Fibroblast of lung (primary cell): Measurements from ENCODE around the gene TBX19. TPM values are rescaled to one million over a fixed set of nuclear protein-coding genes. Genes with fewer than 3 reads are reported as not detected.

ENCODE experiments used
- DNase-seq, 2 donors: peaks; one replicate each; pipeline versions ENCODE4 v3.0.0 to v3.0.0-alpha.2; 2010; ENCODE audit warnings: low read depth in 2 of 2
- H2AFZ ChIP-seq: 2 replicates; pipeline ENCODE4 v1.5.1; 2012; ENCODE audit warnings: low read length, control low read depth, inconsistent platforms
- H3K27ac ChIP-seq: 2 replicates; pipeline ENCODE4 v1.5.1; 2011; ENCODE audit warnings: low read length, control low read depth; ENCODE audit not compliant: insufficient read depth
- H3K27me3 ChIP-seq: 2 replicates; pipeline ENCODE4 v1.5.1; 2011; ENCODE audit warnings: mild to moderate bottlenecking, low read length; ENCODE audit not compliant: control insufficient read depth, insufficient read depth
- H3K36me3 ChIP-seq: 2 replicates; pipeline ENCODE4 v1.5.1; 2011; ENCODE audit warnings: low read length; ENCODE audit not compliant: control insufficient read depth, insufficient read depth
- H3K4me1 ChIP-seq: 2 replicates; pipeline ENCODE4 v1.5.1; 2011; ENCODE audit warnings: low read length; ENCODE audit not compliant: control insufficient read depth, insufficient read depth; ENCODE audit errors: extremely low read depth
- H3K4me2 ChIP-seq: 2 replicates; pipeline ENCODE4 v1.5.1; 2011; ENCODE audit warnings: low read length, control low read depth; ENCODE audit not compliant: insufficient read depth; ENCODE audit errors: extremely low read depth
- H3K4me3 ChIP-seq, 4 experiments: fragments of 200-600 bp in 1 of 4; sonication (generic) in 1 of 4; replicated peaks in 1 of 4; 2 replicates each; pipeline ENCODE4 v1.5.1; 2011 to 2016; ENCODE audit warnings: low read length in 4 of 4, low read depth in 3 of 4, mild to moderate bottlenecking in 3 of 4, control low read depth in 2 of 4, inconsistent platforms in 1 of 4, mixed read lengths in 1 of 4; ENCODE audit not compliant: insufficient read depth in 1 of 4; ENCODE audit errors: control extremely low read depth in 1 of 4
- H3K79me2 ChIP-seq: 2 replicates; pipeline ENCODE4 v1.5.1; 2012; ENCODE audit warnings: mild to moderate bottlenecking, low read length, inconsistent platforms; ENCODE audit not compliant: control insufficient read depth, insufficient read depth
- H3K9ac ChIP-seq: 2 replicates; pipeline ENCODE4 v1.5.1; 2011; ENCODE audit warnings: mild to moderate bottlenecking, low read length, control low read depth; ENCODE audit not compliant: insufficient read depth
- H3K9me3 ChIP-seq: 2 replicates; pipeline ENCODE4 v1.5.1; 2012; ENCODE audit warnings: low read depth, low read length; ENCODE audit not compliant: control insufficient read depth, insufficient read depth
- H4K20me1 ChIP-seq: 2 replicates; pipeline ENCODE4 v1.5.1; 2011; ENCODE audit warnings: low read length; ENCODE audit not compliant: control insufficient read depth, insufficient read depth; ENCODE audit errors: extremely low read depth
- EZH2 ChIP-seq: IDR thresholded peaks from 2 replicates; pipeline ENCODE4 v1.5.1; 2012; ENCODE audit warnings: low read length, control low read depth, mild to moderate bottlenecking; ENCODE audit errors: missing control alignments
- polyA plus RNA-seq, 2 donors: library from polyadenylated mRNA; depleted of rRNA in 1 of 2; stranded (reverse) in 1 of 2; unstranded in 1 of 2; fragments of >200 nt; gene quantifications; 2 replicates each; pipeline ENCODE4 v1.2.1, GENCODE V29; 2011 to 2012; ENCODE audit warnings: missing spikeins in 1 of 2
- total RNA-seq: library from RNA; depleted of rRNA; stranded (reverse); fragments of >200 nt; gene quantifications from 2 replicates; pipeline ENCODE4 v1.2.1, GENCODE V29; 2014
- TF ChIP-seq, protein P1 (sequence below), 2 donors: IDR thresholded peaks in 1 of 2; conservative IDR thresholded peaks in 1 of 2; 1 replicate in 1 of 2; 2 replicates in 1 of 2; pipeline ENCODE4 v1.5.1; 2011 to 2012; ENCODE audit warnings: low read length in 2 of 2, control low read depth in 1 of 2, inconsistent platforms in 1 of 2, low read depth in 1 of 2, mild to moderate bottlenecking in 1 of 2

Gene TBX19
- total and polyA plus RNA-seq, 2 donors (not counting 1 experiment from before 2014, with no cell fraction given) = 0.94 to 1.2 TPM

DNA sequence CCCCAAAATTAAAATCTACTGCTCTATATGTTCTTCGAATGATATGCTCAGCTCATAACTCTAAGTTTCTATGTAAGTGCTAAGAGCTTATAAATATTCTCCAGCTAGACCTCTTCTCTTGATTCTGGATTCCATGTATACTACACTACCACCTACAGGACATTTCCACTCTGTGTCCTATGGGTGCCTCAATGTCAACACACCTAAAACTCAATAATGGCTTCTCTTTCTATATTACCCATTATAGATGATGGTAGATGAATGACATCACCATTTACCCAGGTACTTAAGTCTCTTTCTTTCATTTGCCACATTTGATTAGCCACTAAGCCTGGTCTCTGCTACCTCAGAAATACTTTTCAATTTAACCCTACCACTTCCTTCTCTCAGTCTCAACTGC, 41.3 kb downstream of the TBX19 start:
- no peak overlapping the region for H3K9ac ChIP-seq
- H3K4me1 ChIP-seq = peaks cover 2% of the 10 kb centered on the region
- TF ChIP-seq, protein P1, sequence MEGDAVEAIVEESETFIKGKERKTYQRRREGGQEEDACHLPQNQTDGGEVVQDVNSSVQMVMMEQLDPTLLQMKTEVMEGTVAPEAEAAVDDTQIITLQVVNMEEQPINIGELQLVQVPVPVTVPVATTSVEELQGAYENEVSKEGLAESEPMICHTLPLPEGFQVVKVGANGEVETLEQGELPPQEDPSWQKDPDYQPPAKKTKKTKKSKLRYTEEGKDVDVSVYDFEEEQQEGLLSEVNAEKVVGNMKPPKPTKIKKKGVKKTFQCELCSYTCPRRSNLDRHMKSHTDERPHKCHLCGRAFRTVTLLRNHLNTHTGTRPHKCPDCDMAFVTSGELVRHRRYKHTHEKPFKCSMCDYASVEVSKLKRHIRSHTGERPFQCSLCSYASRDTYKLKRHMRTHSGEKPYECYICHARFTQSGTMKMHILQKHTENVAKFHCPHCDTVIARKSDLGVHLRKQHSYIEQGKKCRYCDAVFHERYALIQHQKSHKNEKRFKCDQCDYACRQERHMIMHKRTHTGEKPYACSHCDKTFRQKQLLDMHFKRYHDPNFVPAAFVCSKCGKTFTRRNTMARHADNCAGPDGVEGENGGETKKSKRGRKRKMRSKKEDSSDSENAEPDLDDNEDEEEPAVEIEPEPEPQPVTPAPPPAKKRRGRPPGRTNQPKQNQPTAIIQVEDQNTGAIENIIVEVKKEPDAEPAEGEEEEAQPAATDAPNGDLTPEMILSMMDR (conservative IDR thresholded peaks at IDR 0.05 in 1 of 2, IDR thresholded peaks at IDR 0.05 in 1 of 2; ENCODE audit: low read depth in 1 of 2, low read length in 2 of 2) = peak; percentile 28 to 36
- TF ChIP-seq EZH2 = no peak
- H3K27me3 ChIP-seq = no peaks in the 10 kb centered on the region
- no peaks in the 10 kb centered on the region for H3K9me3 ChIP-seq
- DNase-seq = peak; percentile 21 to 56
- no peak overlapping the region for H2AFZ ChIP-seq
- H3K27ac ChIP-seq = no peak overlapping the region
- H3K4me3 ChIP-seq = no peak overlapping the region
- no peaks in the 10 kb centered on the region for H4K20me1 ChIP-seq
- no peaks in the 10 kb centered on the region for H3K79me2 ChIP-seq
- no peaks in the 10 kb centered on the region for H3K36me3 ChIP-seq
- H3K4me2 ChIP-seq = no peak overlapping the region

- Histone ChIP-seq H3K4me3 (no peak overlapping the region), H3K27me3 (no peaks in the 10 kb centered on the region), H4K20me1 (no peaks in the 10 kb centered on the region), H3K4me1 (peaks cover 2% of the 10 kb centered on the region), H2AFZ (no peak overlapping the region), H3K9ac (no peak overlapping the region), H3K27ac (no peak overlapping the region), H3K4me2 (no peak overlapping the region), H3K79me2 (no peaks in the 10 kb centered on the region), H3K36me3 (no peaks in the 10 kb centered on the region), H3K9me3 (no peaks in the 10 kb centered on the region)
- DNase-seq = no peak
- TF ChIP-seq EZH2 = no peak
- TF ChIP-seq, protein P1 (conservative IDR thresholded peaks at IDR 0.05 in 1 of 2, IDR thresholded peaks at IDR 0.05 in 1 of 2; ENCODE audit: low read depth in 1 of 2, low read length in 2 of 2) = no peak
These were observed 44.2 kb downstream of the TBX19 start for GRCh38 chr1:168324745-168325425.

- Histone ChIP-seq H3K27me3 (no peaks in the 10 kb centered on the region), H3K4me1 (no peaks in the 10 kb centered on the region), H3K79me2 (no peaks in the 10 kb centered on the region), H3K9me3 (no peaks in the 10 kb centered on the region), H3K36me3 (no peaks in the 10 kb centered on the region), H3K9ac (no peak overlapping the region), H3K4me3 (no peak overlapping the region), H2AFZ (no peak overlapping the region), H3K27ac (no peak overlapping the region), H3K4me2 (no peak overlapping the region), H4K20me1 (no peaks in the 10 kb centered on the region)
- TF ChIP-seq, protein P1 (conservative IDR thresholded peaks at IDR 0.05 in 1 of 2, IDR thresholded peaks at IDR 0.05 in 1 of 2; ENCODE audit: low read depth in 1 of 2, low read length in 2 of 2) = no peak
- no peak for TF ChIP-seq EZH2
- no peak for DNase-seq
These were observed 48.2 kb downstream of the TBX19 start for GRCh38 chr1:168328731-168329364.
